ENCODE data around the gene HLA-DOB. TPM values are rescaled to one million over a fixed set of nuclear protein-coding genes. Genes with fewer than 3 reads are reported as not detected.
"Not testable (repeated sequence)": the region's sequence is repeated elsewhere in the genome, so short reads cannot be mapped to it uniquely, and the experiment has no call there.

Gene HLA-DOB
- total RNA-seq, 2 experiments from 2014 or later: 2.7 to 3.9 TPM

GRCh38 chr6:32794510-32794909, 22.3 kb downstream of the HLA-DOB start:
- Mint-ChIP-seq H3K4me3 (no peak overlapping the region), H3K27ac (no peak overlapping the region), H3K4me1 (peaks cover 29% of the 10 kb centered on the region), H3K36me3 (no peaks in the 10 kb centered on the region), H3K27me3 (peaks cover 84% of the 10 kb centered on the region), H3K9me3 (ENCODE audit: low read depth) (peaks cover 2% of the 10 kb centered on the region)
- no peak for DNase-seq
- CTCF ChIA-PET: interaction anchor here (1.0 to 3.2 kb wide), 8 partner anchors 9 to 549 kb away, joined by 3 to 23 read pairs (median 6); no protein-coding TSS in a partner anchor
- no peak for ATAC-seq

DNA sequence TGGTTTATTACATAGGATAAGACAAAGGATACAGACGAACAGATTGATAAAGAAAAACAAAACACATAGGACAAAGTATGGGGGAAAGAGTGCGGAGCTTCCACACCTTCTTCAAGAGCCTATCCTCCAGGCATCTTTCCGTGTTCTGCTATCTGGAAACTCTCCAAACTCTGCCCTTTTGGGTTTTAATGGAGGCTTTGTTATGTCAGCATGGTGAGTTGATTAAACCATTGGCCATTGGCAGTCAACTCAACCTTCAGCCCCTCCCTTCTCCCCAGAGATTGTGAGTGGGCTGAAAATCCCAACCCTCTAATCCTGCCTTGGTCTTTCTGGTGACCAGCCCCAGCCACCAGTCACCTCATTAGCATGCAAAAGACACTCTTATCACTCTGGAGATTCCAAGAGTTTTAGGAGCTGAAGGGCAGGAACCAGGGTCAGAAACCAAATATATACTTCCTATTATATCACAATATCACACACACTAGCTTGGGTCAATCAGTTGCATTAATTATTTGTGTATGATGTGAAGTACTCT, 23.8 kb downstream of the HLA-DOB start:
- Mint-ChIP-seq H3K4me3 (no peak overlapping the region), H3K9me3 (ENCODE audit: low read depth) (no peaks in the 10 kb centered on the region), H3K27ac (no peak overlapping the region), H3K4me1 (peaks cover 29% of the 10 kb centered on the region), H3K27me3 (peaks cover 80% of the 10 kb centered on the region), H3K36me3 (no peaks in the 10 kb centered on the region)
- CTCF ChIA-PET: interaction anchor here (1.1 to 3.2 kb wide), 6 partner anchors 8 to 547 kb away, joined by 3 to 23 read pairs (median 7); no protein-coding TSS in a partner anchor
- DNase-seq (no peak), ATAC-seq (no peak)

DNA sequence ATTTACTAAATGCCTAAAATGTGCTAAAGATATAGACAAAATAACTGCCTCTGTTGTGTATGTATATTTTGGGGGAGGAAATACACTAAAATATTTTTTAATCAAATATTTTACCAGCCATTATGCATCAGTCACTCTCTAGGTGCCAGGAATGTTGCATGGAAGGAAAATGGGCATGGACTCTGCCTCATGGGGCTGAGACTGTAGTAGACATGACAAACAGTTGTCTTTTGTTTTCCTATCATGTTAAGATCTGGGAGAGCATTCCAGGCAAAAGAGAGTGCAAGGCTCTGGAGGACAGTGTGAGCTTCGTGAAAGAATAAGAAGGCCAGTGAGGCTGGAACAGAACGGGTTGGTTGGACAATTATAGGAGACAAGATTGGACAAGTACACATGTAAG, 26.5 kb downstream of the HLA-DOB start:
- H3K9me3 Mint-ChIP-seq (ENCODE audit: low read depth): no peaks in the 10 kb centered on the region
- H3K4me3 Mint-ChIP-seq: no peak overlapping the region
- H3K27ac Mint-ChIP-seq: no peak overlapping the region
- H3K4me1 Mint-ChIP-seq: peaks cover 18% of the 10 kb centered on the region
- peaks cover 88% of the 10 kb centered on the region for H3K27me3 Mint-ChIP-seq
- H3K36me3 Mint-ChIP-seq: no peaks in the 10 kb centered on the region
- DNase-seq (no peak), ATAC-seq (no peak)
- CTCF ChIA-PET: no interaction called here

- peak; percentile 78 for ATAC-seq
- no peak overlapping the region for H3K27ac Mint-ChIP-seq
- no peaks in the 10 kb centered on the region for H3K36me3 Mint-ChIP-seq
Measured at GRCh38 chr6:32785781-32786533, 30.8 kb downstream of the HLA-DOB start.

DNA sequence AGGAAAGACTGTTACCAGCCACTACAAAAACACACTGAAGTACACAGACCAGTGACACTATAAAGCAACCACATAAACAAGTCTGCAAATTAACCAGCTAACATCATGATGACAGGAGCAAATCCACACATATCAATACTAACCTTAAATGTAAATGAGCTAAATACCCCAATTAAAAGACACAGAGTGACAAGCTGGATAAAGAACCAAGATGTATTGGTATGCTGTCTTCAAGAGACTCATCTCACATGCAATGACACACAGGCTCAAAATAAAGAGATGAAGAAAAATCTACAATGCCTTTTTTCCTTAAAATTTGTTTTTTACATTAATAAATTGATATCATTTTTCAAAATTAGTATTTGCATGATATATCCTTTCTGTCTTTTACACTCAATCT, 33.9 kb downstream of the HLA-DOB start:
- CTCF ChIA-PET: interaction anchor here (1.1 to 2.1 kb wide), 2 partner anchors 91 to 368 kb away, joined by 3 to 5 read pairs; no protein-coding TSS in a partner anchor
- not testable (repeated sequence) for H3K9me3 Mint-ChIP-seq (ENCODE audit: low read depth)

More at GRCh38 chr6:32785781-32786533, 30.8 kb downstream of the HLA-DOB start:
- H3K9me3 Mint-ChIP-seq (ENCODE audit: low read depth): no peaks in the 10 kb centered on the region
- H3K4me1 Mint-ChIP-seq: peaks cover 2% of the 10 kb centered on the region
- no peak for DNase-seq
- peaks cover 74% of the 10 kb centered on the region for H3K27me3 Mint-ChIP-seq
- H3K4me3 Mint-ChIP-seq: no peak overlapping the region
- CTCF ChIA-PET: interaction anchor here (0.7 to 5.5 kb wide), 32 partner anchors 9 to 541 kb away, joined by 3 to 49 read pairs (median 4); partner anchors contain the start of gene TAP2

GRCh38 chr6:32779036-32779435, 37.8 kb downstream of the HLA-DOB start:
- CTCF ChIA-PET: interaction anchor here (0.7 kb wide), 1 partner anchor 568 kb away, joined by 3 read pairs; no protein-coding TSS in a partner anchor
- no peak overlapping the region for H3K4me3 Mint-ChIP-seq
- no peaks in the 10 kb centered on the region for H3K9me3 Mint-ChIP-seq (ENCODE audit: low read depth)
- H3K36me3 Mint-ChIP-seq: no peaks in the 10 kb centered on the region
- no peaks in the 10 kb centered on the region for H3K4me1 Mint-ChIP-seq
- ATAC-seq (no peak), DNase-seq (no peak)
- H3K27me3 Mint-ChIP-seq: peaks cover 66% of the 10 kb centered on the region
- no peak overlapping the region for H3K27ac Mint-ChIP-seq

More for the DNA sequence above, 33.9 kb downstream of the HLA-DOB start:
- H3K27ac Mint-ChIP-seq, H3K4me3 Mint-ChIP-seq, H3K36me3 Mint-ChIP-seq, DNase-seq, H3K4me1 Mint-ChIP-seq, ATAC-seq: not testable (repeated sequence)
- peaks cover 69% of the 10 kb centered on the region for H3K27me3 Mint-ChIP-seq

GRCh38 chr6:32775071-32775470, 41.7 kb downstream of the HLA-DOB start:
- Mint-ChIP-seq H3K9me3 (ENCODE audit: low read depth) (no peaks in the 10 kb centered on the region), H3K27me3 (peaks cover 67% of the 10 kb centered on the region), H3K4me1 (peaks cover 5% of the 10 kb centered on the region), H3K36me3 (no peaks in the 10 kb centered on the region), H3K4me3 (no peak overlapping the region), H3K27ac (no peak overlapping the region)
- CTCF ChIA-PET: interaction anchor here (0.8 kb wide), 1 partner anchor 11 kb away, joined by 4 read pairs; no protein-coding TSS in a partner anchor
- ATAC-seq: no peak
- DNase-seq: no peak

DNA sequence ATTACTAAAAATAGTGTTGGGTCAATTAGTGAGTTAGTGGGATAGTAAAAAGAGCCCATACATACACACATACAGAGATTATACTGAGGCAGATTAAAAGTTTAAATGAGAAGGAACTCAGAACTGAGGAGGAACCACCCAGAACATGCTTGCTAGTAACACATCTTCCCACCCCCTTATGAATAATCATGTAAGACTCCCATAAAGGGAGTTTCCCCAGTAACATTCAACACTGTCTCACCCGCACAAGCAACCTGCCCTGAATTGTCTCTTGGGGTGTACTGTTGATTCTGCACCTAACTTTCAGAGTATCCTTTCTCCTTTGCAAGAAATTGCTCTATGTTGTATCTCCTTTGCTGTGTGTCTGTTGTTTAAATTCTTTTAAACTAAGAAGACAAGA, 42.4 kb downstream of the HLA-DOB start:
- Mint-ChIP-seq H3K27ac (no peak overlapping the region), H3K27me3 (peaks cover 67% of the 10 kb centered on the region), H3K4me3 (no peak overlapping the region), H3K36me3 (no peaks in the 10 kb centered on the region), H3K4me1 (peaks cover 5% of the 10 kb centered on the region), H3K9me3 (ENCODE audit: low read depth) (no peaks in the 10 kb centered on the region)
- DNase-seq (no peak), ATAC-seq (no peak)
- CTCF ChIA-PET: no interaction called here

DNA sequence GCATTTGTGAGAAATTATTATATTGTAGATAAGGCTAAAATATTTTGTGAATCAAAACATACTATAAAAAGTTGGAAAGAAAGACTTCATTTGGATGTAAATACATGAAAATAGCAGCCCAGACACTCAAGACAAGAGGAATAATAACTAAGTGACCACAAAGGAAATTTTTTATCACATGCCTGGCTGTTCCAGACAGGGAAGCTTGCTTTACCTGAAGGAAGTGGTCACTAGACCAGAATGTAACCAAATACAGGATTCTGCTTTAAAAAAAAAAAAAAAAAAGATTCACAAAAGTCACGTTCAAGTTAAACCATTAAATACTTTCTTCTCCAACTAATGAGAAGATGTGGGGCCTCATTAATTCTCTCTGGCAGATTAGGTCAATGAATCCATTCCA, 44.1 kb downstream of the HLA-DOB start:
- CTCF ChIA-PET: interaction anchor here (0.7 to 1.5 kb wide), 2 partner anchors 13 to 66 kb away, joined by 3 read pairs; no protein-coding TSS in a partner anchor
- peaks cover 76% of the 10 kb centered on the region for H3K27me3 Mint-ChIP-seq
- ATAC-seq: no peak

GRCh38 chr6:32764048-32764447, 52.8 kb downstream of the HLA-DOB start:
- Mint-ChIP-seq H3K36me3 (no peaks in the 10 kb centered on the region), H3K9me3 (ENCODE audit: low read depth) (no peaks in the 10 kb centered on the region), H3K4me1 (peaks cover 2% of the 10 kb centered on the region), H3K27me3 (peaks cover 67% of the 10 kb centered on the region), H3K4me3 (no peak overlapping the region), H3K27ac (no peak overlapping the region)
- DNase-seq (no peak), ATAC-seq (no peak)
- CTCF ChIA-PET: no interaction called here

More for the DNA sequence above, 44.1 kb downstream of the HLA-DOB start:
- no peaks in the 10 kb centered on the region for H3K9me3 Mint-ChIP-seq (ENCODE audit: low read depth)
- no peaks in the 10 kb centered on the region for H3K36me3 Mint-ChIP-seq
- no peak overlapping the region for H3K27ac Mint-ChIP-seq
- no peak overlapping the region for H3K4me3 Mint-ChIP-seq
- H3K4me1 Mint-ChIP-seq: peaks cover 5% of the 10 kb centered on the region
- no peak for DNase-seq

- CTCF ChIA-PET: no interaction called here
- no peak within 1 kb of the TSS for H3K27ac Mint-ChIP-seq
Measured at GRCh38 chr6:32763421-32763820, 53.4 kb downstream of the HLA-DOB start, which contains the start of gene HLA-DQB2. Gene HLA-DQB2 (minus strand): TSS chr6:32763532. CDS start chr6:32763470, 62 bp downstream.

More at GRCh38 chr6:32763421-32763820, 53.4 kb downstream of the HLA-DOB start, which contains the start of gene HLA-DQB2:
- Mint-ChIP-seq H3K27me3 (peaks cover 63% of the 10 kb centered on the region), H3K4me3 (no peak within 1 kb of the TSS), H3K9me3 (ENCODE audit: low read depth) (no peaks in the 10 kb centered on the region), H3K36me3 (no peaks in the 10 kb centered on the region), H3K4me1 (peaks cover 2% of the 10 kb centered on the region)
- no peak for ATAC-seq
- DNase-seq: no peak
